OCI-LY3 (cell line): ENCODE measurements around the gene SLC19A3.

Experiments
- H2AFZ ChIP-seq: fragments of 200-600, 300-600 bp; shearing (Covaris generic); 2 replicates; pipeline ENCODE4 v1.6.0; 2014; ENCODE audit warnings: antibody characterized with exemption, low read depth, low read length
- H3K27ac ChIP-seq: fragments of 200-600, 300-600 bp; sonication (generic); 2 replicates; pipeline ENCODE4 v1.5.1; 2014; ENCODE audit warnings: mild to moderate bottlenecking, low read length, moderate library complexity, mixed read lengths
- H3K27me3 ChIP-seq: fragments of 200-600, 300-600 bp; sonication (generic); 2 replicates; pipeline ENCODE4 v1.6.1; 2014; ENCODE audit warnings: low read depth, low read length, mixed read lengths
- H3K36me3 ChIP-seq: fragments of 200-600, 300-600 bp; sonication (generic); replicated peaks from 2 replicates; pipeline ENCODE3; 2014; ENCODE audit warnings: low read depth, low read length, mixed read lengths
- H3K4me1 ChIP-seq: fragments of 300-600, 200-600 bp; sonication (generic); 2 replicates; pipeline ENCODE4 v1.6.1; 2014; ENCODE audit warnings: low read length, mixed read lengths
- H3K4me2 ChIP-seq: fragments of 200-600, 300-600 bp; sonication (generic); 2 replicates; pipeline ENCODE4 v1.6.1; 2014; ENCODE audit warnings: low read length, mixed read lengths
- H3K4me3 ChIP-seq: fragments of 300-600, 200-600 bp; sonication (generic); 2 replicates; pipeline ENCODE4 v1.5.1; 2014; ENCODE audit warnings: antibody characterized with exemption, mild to moderate bottlenecking, low read length, moderate library complexity
- H3K79me2 ChIP-seq: fragments of 300-600, 200-600 bp; shearing (Covaris generic); 2 replicates; pipeline ENCODE4 v1.6.1; 2014; ENCODE audit warnings: mild to moderate bottlenecking, low read length, mixed read lengths
- H3K9ac ChIP-seq: fragments of 300-600, 200-600 bp; shearing (Covaris generic); 2 replicates; pipeline ENCODE4 v1.6.0; 2014; ENCODE audit warnings: mild to moderate bottlenecking, low read length, moderate library complexity
- H3K9me3 ChIP-seq: fragments of 200-600, 300-600 bp; shearing (Covaris generic); 2 replicates; pipeline ENCODE4 v1.6.1; 2014; ENCODE audit warnings: low read length, mixed read lengths; ENCODE audit not compliant: insufficient read depth
- H4K20me1 ChIP-seq: fragments of 200-600, 300-600 bp; sonication (generic); 2 replicates; pipeline ENCODE4 v1.6.1; 2016; ENCODE audit warnings: low read length, mixed read lengths; ENCODE audit not compliant: insufficient read depth
- CTCF ChIP-seq: fragments of 200-600, 300-600 bp; sonication (generic); IDR thresholded peaks from 2 replicates; pipeline ENCODE4 v1.5.1; 2014; ENCODE audit warnings: antibody characterized with exemption, low read length, low read depth
- EZH2phosphoT487 ChIP-seq: fragments of 200-600 bp; shearing (Covaris generic); IDR thresholded peaks from 2 replicates; pipeline ENCODE4 v1.6.1; 2018; ENCODE audit warnings: antibody characterized with exemption, mixed run types, low read depth

The SLC19A3 gene

GRCh38 chr2:227703280-227703732, 14.5 kb downstream of the SLC19A3 start:
- H3K4me1 ChIP-seq, result no peaks in the 10 kb centered on the region
- H2AFZ ChIP-seq, result no peak overlapping the region
- no peak for TF ChIP-seq CTCF
- TF ChIP-seq EZH2phosphoT487, result no peak
- H3K9ac ChIP-seq, result no peak overlapping the region
- no peak overlapping the region for H3K4me2 ChIP-seq
- H3K4me3 ChIP-seq, result no peak overlapping the region
- H3K79me2 ChIP-seq, result no peaks in the 10 kb centered on the region
- no peaks in the 10 kb centered on the region for H3K9me3 ChIP-seq
- H3K27me3 ChIP-seq, result peaks cover 11% of the 10 kb centered on the region; the same call in 1 of the 2 replicates
- no peaks in the 10 kb centered on the region for H3K36me3 ChIP-seq
- H4K20me1 ChIP-seq, result no peaks in the 10 kb centered on the region
- H3K27ac ChIP-seq, result no peak overlapping the region

- Histone ChIP-seq H3K27ac (no peak overlapping the region), H2AFZ (no peak overlapping the region), H3K4me1 (no peaks in the 10 kb centered on the region), H3K4me3 (no peak overlapping the region), H3K9me3 (no peaks in the 10 kb centered on the region), H4K20me1 (no peaks in the 10 kb centered on the region), H3K27me3 (peaks cover 11% of the 10 kb centered on the region; the same call in 1 of the 2 replicates), H3K4me2 (no peak overlapping the region), H3K79me2 (no peaks in the 10 kb centered on the region), H3K9ac (no peak overlapping the region), H3K36me3 (no peaks in the 10 kb centered on the region)
- no peak for TF ChIP-seq EZH2phosphoT487
- no peak for TF ChIP-seq CTCF
These were observed 16.3 kb downstream of the SLC19A3 start for GRCh38 chr2:227701556-227701955.

GRCh38 chr2:227696990-227697679, 20.7 kb downstream of the SLC19A3 start:
- no peaks in the 10 kb centered on the region for H3K36me3 ChIP-seq
- no peaks in the 10 kb centered on the region for H4K20me1 ChIP-seq
- H2AFZ ChIP-seq, result no peak overlapping the region
- H3K27me3 ChIP-seq, result peaks cover 18% of the 10 kb centered on the region; the same call in 1 of the 2 replicates
- no peak overlapping the region for H3K27ac ChIP-seq
- H3K4me1 ChIP-seq, result no peaks in the 10 kb centered on the region
- H3K79me2 ChIP-seq, result no peaks in the 10 kb centered on the region
- no peak for TF ChIP-seq CTCF
- no peak for TF ChIP-seq EZH2phosphoT487
- no peak overlapping the region for H3K4me2 ChIP-seq
- no peak overlapping the region for H3K9ac ChIP-seq
- H3K4me3 ChIP-seq, result no peak overlapping the region
- H3K9me3 ChIP-seq, result no peaks in the 10 kb centered on the region

GRCh38 chr2:227687189-227687588, 30.6 kb downstream of the SLC19A3 start:
- Histone ChIP-seq H3K4me3 (no peak overlapping the region), H3K9ac (no peak overlapping the region), H2AFZ (no peak overlapping the region), H3K9me3 (no peaks in the 10 kb centered on the region), H3K4me2 (no peak overlapping the region), H3K79me2 (no peaks in the 10 kb centered on the region), H3K27ac (no peak overlapping the region), H3K4me1 (no peaks in the 10 kb centered on the region), H3K36me3 (no peaks in the 10 kb centered on the region), H4K20me1 (no peaks in the 10 kb centered on the region), H3K27me3 (peaks cover 3% of the 10 kb centered on the region; the same call in 1 of the 2 replicates)
- no peak for TF ChIP-seq EZH2phosphoT487
- no peak for TF ChIP-seq CTCF
